Measurements from ENCODE around the gene ANO8. TPM values are rescaled to one million over a fixed set of nuclear protein-coding genes. Genes with fewer than 3 reads are reported as not detected.
A peak's percentile ranks its signal among the peaks of the same experiment; 100 is the strongest.

ANO8 gene
- total and polyA plus RNA-seq, 11 donors, result 4.8 to 11.0 (median 7.9) TPM

DNA sequence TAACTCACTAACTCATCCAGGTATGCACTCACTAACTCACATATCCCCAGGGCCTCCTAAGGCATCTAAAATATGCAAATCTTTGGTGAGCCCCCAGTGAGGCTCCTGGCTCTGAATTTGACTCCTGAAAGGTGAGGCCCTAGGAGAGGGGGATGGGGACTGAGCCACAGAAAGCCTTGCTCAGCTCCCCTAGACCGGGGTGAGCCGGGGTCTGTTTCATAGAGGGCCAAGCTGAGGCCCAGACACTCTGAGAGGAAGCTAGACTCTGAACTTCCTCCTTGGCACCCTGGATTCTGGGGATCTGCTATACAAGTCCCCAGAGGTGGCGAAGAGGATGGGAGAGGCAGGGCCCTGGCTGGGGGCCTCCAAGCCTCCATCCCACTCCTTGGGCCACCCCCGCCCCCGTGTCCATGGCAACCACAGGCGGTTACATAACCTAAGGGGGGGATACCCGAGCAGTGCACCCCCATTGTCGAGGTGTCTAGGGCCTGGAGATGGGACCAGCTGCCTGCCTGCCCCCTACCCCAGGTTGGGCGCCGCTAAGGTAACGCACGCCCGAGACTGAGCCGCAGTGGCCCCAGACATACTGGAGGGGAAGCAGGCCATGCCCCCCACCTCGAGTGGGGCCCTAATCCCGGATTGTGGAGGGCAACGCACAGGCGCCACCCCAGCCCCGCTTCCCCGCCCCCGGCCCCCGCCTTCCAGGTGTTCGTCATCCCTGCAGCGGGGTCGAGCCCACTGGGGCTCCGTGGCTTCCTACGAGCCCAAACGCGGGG, 32.1 kb downstream of the ANO8 start:
- Histone ChIP-seq H3K4me1 (peaks cover 3 to 48% (median 34%) of the 10 kb centered on the region in 12 donors), H3K27ac (peak overlapping the region; percentile 33 to 95 (median 78)), H3K9me3 (peaks cover 0 to 6% (median 0%) of the 10 kb centered on the region in 12 donors), H3K27me3 (no peaks in the 10 kb centered on the region), H3K36me3 (peaks cover 0 to 25% (median 5%) of the 10 kb centered on the region in 9 donors), H3K4me3 (peak overlapping the region; percentile 50 to 99 (median 82))
- 10 to 21% (median 13%) methylated on average over 12 to 29 of the region's 29 CpGs for WGBS, 4 donors
- ATAC-seq (no peak), DNase-seq (no peak)
- TF ChIP-seq POLR2A (IDR thresholded peaks at IDR 0.05), result no peak
- TF ChIP-seq, protein P1, sequence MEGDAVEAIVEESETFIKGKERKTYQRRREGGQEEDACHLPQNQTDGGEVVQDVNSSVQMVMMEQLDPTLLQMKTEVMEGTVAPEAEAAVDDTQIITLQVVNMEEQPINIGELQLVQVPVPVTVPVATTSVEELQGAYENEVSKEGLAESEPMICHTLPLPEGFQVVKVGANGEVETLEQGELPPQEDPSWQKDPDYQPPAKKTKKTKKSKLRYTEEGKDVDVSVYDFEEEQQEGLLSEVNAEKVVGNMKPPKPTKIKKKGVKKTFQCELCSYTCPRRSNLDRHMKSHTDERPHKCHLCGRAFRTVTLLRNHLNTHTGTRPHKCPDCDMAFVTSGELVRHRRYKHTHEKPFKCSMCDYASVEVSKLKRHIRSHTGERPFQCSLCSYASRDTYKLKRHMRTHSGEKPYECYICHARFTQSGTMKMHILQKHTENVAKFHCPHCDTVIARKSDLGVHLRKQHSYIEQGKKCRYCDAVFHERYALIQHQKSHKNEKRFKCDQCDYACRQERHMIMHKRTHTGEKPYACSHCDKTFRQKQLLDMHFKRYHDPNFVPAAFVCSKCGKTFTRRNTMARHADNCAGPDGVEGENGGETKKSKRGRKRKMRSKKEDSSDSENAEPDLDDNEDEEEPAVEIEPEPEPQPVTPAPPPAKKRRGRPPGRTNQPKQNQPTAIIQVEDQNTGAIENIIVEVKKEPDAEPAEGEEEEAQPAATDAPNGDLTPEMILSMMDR (IDR thresholded peaks at IDR 0.05), result no peak
- intact Hi-C loops (cut with DNase I), result no loop called here

DNA sequence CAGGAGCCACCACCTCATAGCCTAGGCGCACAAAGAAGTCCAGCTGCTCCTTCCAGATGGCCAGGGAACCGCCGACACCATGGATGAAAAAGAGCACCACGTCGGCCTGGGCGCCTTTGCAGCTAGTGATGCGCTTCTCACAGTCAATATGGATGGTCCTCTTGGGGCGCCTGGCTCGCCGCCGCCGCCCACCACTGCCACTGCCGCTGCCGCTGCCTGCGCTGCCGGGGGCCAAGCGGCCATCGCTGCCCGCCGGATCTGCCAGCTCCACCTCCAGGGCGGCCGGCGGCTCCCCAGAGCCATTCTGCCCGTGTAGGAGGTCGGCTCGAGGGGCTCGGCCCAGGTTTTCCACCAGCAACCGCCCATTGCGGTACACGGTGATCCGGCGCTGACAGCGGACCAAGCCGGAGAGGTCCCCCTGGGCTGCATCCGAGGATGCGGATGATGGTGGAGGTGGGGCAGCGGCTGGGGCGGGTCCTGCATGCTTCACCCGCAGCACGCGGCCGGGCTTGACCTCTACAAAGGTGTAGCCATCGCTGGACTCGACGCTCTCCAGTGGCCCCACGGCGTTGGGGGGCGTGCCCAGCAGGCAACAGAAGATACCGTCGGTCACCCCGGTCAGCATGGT, 33.5 kb downstream of the ANO8 start:
- ATAC-seq (no peak), DNase-seq (no peak)
- Histone ChIP-seq H3K4me1 (peaks cover 3 to 35% (median 24%) of the 10 kb centered on the region in 12 donors), H3K9me3 (peaks cover 0 to 6% (median 0%) of the 10 kb centered on the region in 12 donors), H3K36me3 (peaks cover 0 to 33% (median 5%) of the 10 kb centered on the region in 9 donors), H3K27ac (no peak overlapping the region), H3K4me3 (no peak overlapping the region), H3K27me3 (no peaks in the 10 kb centered on the region)
- TF ChIP-seq, protein P1 (IDR thresholded peaks at IDR 0.05), result no peak
- TF ChIP-seq POLR2A (IDR thresholded peaks at IDR 0.05), result no peak
- intact Hi-C loops (cut with DNase I), result no loop called here
- 92 to 94% (median 93%) methylated on average over 36 to 51 of the region's 51 CpGs for WGBS, 4 donors

DNA sequence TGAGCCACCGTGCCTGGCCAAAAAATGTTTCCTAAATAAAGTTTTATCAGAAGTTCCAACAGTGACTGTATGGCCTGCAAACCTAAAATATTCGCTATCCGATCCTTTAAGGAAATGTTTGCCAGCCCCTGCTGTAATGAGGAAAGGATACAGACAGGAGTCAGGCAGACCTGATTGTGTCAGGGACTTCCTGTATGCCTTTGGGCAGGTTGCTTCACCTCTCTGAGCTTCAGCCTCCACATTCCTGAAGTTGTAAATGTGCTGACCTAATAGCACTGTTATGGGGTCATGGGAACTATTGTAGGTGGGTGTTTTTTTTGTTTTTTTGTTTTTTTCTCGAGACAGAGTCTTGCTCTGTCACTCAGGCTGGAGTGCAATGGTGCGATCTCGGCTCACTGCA, 37.7 kb downstream of the ANO8 start:
- intact Hi-C loops (cut with DNase I), result loop anchor here in 4 of 10 donors (5.0 to 10.0 kb wide), 2 partner anchors 45 to 88 kb away; no protein-coding TSS in a partner anchor

More for the DNA sequence above, 37.7 kb downstream of the ANO8 start:
- peaks cover 0 to 6% (median 0%) of the 10 kb centered on the region in 12 donors for H3K9me3 ChIP-seq
- WGBS, 4 donors, result 85 to 91% (median 90%) methylated on average over 6 of the region's 6 CpGs
- DNase-seq (no peak), ATAC-seq (no peak)
- peaks cover 0 to 8% (median under 1%) of the 10 kb centered on the region in 12 donors for H3K4me1 ChIP-seq
- H3K27me3 ChIP-seq, result no peaks in the 10 kb centered on the region
- TF ChIP-seq, protein P1 (IDR thresholded peaks at IDR 0.05), result no peak
- no peak for TF ChIP-seq POLR2A (IDR thresholded peaks at IDR 0.05)
- H3K4me3 ChIP-seq, result no peak overlapping the region
- peaks cover 0 to 33% (median 8%) of the 10 kb centered on the region in 9 donors for H3K36me3 ChIP-seq
- H3K27ac ChIP-seq, result no peak overlapping the region
